Transverse colon (tissue), 4 donors: ENCODE measurements around the gene KCNK10.

Experiments
- CTCF ChIP-seq, 5 experiments: fragments of 200-600 bp in 3 of 5; fragments of 450-650 bp in 2 of 5; sonication (generic) in 3 of 5; IDR thresholded peaks; 1 replicate in 2 of 5; 2 replicates in 3 of 5; pipeline ENCODE4 v1.5.1; 2016 to 2017; ENCODE audit warnings: antibody characterized with exemption in 5 of 5, inconsistent platforms in 3 of 5, mild to moderate bottlenecking in 2 of 5, moderate library complexity in 1 of 5
- EP300 ChIP-seq: sonication (generic); formaldehyde crosslinking; IDR thresholded peaks from one replicate; pipeline ENCODE4 v1.6.1; 2017; ENCODE audit warnings: antibody characterized with exemption, low read depth
- POLR2AphosphoS5 ChIP-seq, 3 donors: sonication (generic); formaldehyde crosslinking; IDR thresholded peaks; one replicate each; pipeline ENCODE4 v1.6.1; 2016; ENCODE audit warnings: antibody characterized with exemption in 3 of 3

GRCh38 chr14:88255798-88256197 lies 67.3 kb downstream of the KCNK10 start:
- TF ChIP-seq CTCF (IDR thresholded peaks at IDR 0.05) (no peak), POLR2AphosphoS5 (IDR thresholded peaks at IDR 0.05) (no peak), EP300 (no peak)
